Peyer's patch (tissue), 4 donors: ENCODE measurements around the gene ACVR1. TPM values are rescaled to one million over a fixed set of nuclear protein-coding genes. Genes with fewer than 3 reads are reported as not detected.

Source experiments
- DNase-seq, 3 donors: peaks; one replicate each; pipeline ENCODE4 v3.0.0-alpha.2; 2017 to 2019
- H3K27ac ChIP-seq, 4 donors: fragments of 200-600 bp; sonication (generic); one replicate each; pipeline ENCODE4 v1.5.1; 2016 to 2019
- H3K27me3 ChIP-seq, 2 donors: fragments of 200-600 bp; sonication (generic); one replicate each; pipeline ENCODE4 v1.5.1; 2019
- H3K36me3 ChIP-seq, 3 donors: fragments of 200-600 bp; sonication (generic); one replicate each; pipeline ENCODE4 v1.5.1; 2016 to 2019
- H3K4me1 ChIP-seq, 4 donors: fragments of 200-600 bp; sonication (generic); one replicate each; pipeline ENCODE4 v1.5.1; 2016 to 2019
- H3K4me3 ChIP-seq, 4 donors: fragments of 200-600 bp; sonication (generic); 1 replicate in 3 of 4; 2 replicates in 1 of 4; pipeline ENCODE4 v1.5.1; 2016 to 2019; ENCODE audit warnings: mild to moderate bottlenecking in 1 of 4
- H3K9me3 ChIP-seq, 4 donors: fragments of 200-600 bp; sonication (generic); one replicate each; pipeline ENCODE4 v1.5.1; 2016 to 2019; ENCODE audit warnings: mild to moderate bottlenecking in 1 of 4
- POLR2A ChIP-seq, 2 donors: fragments of 450-650 bp; IDR thresholded peaks; one replicate each; pipeline ENCODE4 v1.5.1; 2017; ENCODE audit warnings: antibody characterized with exemption in 2 of 2, mild to moderate bottlenecking in 2 of 2, moderate library complexity in 2 of 2
- total RNA-seq, 4 donors: library from RNA; depleted of rRNA; stranded (reverse); fragments of >200 nt; gene quantifications; one replicate each; pipeline ENCODE4 v1.1.0, GENCODE V29; 2016
- TF ChIP-seq, protein P1 (sequence below), 6 experiments: fragments of 450-650 bp in 4 of 6; fragments of 200-600 bp in 2 of 6; sonication (generic) in 1 of 6; IDR thresholded peaks; one replicate each; pipeline ENCODE4 v1.5.1; 2017 to 2019; ENCODE audit warnings: antibody characterized with exemption in 6 of 6, mild to moderate bottlenecking in 3 of 6, moderate library complexity in 1 of 6

ACVR1 gene
- 10 to 100 TPM; 11.8 to 16.5 (median 14.3) TPM for total RNA-seq

- Histone ChIP-seq H3K4me3 (peak within 1 kb of the TSS; percentile 70 to 98 (median 86)), H3K9me3 (no peaks in the 10 kb centered on the region), H3K27ac (peak within 1 kb of the TSS; percentile 87 to 99 (median 96)), H3K36me3 (no peaks in the 10 kb centered on the region), H3K27me3 (no peaks in the 10 kb centered on the region), H3K4me1 (peaks cover 0 to 28% (median 3%) of the 10 kb centered on the region in 4 donors)
- peak; percentile 89 to 97 (median 95) for DNase-seq
- peak; percentile 55 to 81 for TF ChIP-seq POLR2A (IDR thresholded peaks at IDR 0.05)
- TF ChIP-seq, protein P1, sequence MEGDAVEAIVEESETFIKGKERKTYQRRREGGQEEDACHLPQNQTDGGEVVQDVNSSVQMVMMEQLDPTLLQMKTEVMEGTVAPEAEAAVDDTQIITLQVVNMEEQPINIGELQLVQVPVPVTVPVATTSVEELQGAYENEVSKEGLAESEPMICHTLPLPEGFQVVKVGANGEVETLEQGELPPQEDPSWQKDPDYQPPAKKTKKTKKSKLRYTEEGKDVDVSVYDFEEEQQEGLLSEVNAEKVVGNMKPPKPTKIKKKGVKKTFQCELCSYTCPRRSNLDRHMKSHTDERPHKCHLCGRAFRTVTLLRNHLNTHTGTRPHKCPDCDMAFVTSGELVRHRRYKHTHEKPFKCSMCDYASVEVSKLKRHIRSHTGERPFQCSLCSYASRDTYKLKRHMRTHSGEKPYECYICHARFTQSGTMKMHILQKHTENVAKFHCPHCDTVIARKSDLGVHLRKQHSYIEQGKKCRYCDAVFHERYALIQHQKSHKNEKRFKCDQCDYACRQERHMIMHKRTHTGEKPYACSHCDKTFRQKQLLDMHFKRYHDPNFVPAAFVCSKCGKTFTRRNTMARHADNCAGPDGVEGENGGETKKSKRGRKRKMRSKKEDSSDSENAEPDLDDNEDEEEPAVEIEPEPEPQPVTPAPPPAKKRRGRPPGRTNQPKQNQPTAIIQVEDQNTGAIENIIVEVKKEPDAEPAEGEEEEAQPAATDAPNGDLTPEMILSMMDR (IDR thresholded peaks at IDR 0.05), result peak in 3 of 6 experiments; percentile 56 to 77 (median 64)
These were observed at the start of gene ACVR1 for GRCh38 chr2:157876066-157876785. ACVR1 (minus strand) TSS chr2:157876330; CDS start chr2:157799493, 76,837 bp downstream.

DNA sequence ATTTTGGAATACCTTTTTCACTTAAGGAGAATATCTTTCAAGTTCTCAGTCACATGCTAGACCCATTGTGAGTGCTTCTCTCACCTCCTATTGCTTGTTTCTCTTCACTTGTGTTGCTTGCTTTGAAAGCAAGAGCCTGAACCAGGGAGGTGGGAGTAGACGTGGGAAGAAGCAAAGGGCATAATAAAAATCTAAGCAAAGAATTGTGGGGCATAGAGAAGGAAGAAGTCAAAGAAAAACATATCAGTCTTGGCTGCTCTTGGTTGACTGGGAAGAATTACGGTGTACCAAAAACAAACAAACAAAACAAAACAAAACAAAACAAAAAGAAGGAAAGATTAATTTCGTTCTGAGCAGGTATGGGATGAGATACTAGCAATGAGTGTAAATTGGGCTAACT is 48.9 kb upstream of the ACVR1 start:
- TF ChIP-seq, protein P1 (IDR thresholded peaks at IDR 0.05), result no peak
- no peak for TF ChIP-seq POLR2A (IDR thresholded peaks at IDR 0.05)
- Histone ChIP-seq H3K9me3 (no peaks in the 10 kb centered on the region), H3K36me3 (no peaks in the 10 kb centered on the region), H3K4me1 (no peaks in the 10 kb centered on the region), H3K27ac (no peak overlapping the region), H3K27me3 (no peaks in the 10 kb centered on the region), H3K4me3 (no peak overlapping the region)
- DNase-seq, result no peak

DNA sequence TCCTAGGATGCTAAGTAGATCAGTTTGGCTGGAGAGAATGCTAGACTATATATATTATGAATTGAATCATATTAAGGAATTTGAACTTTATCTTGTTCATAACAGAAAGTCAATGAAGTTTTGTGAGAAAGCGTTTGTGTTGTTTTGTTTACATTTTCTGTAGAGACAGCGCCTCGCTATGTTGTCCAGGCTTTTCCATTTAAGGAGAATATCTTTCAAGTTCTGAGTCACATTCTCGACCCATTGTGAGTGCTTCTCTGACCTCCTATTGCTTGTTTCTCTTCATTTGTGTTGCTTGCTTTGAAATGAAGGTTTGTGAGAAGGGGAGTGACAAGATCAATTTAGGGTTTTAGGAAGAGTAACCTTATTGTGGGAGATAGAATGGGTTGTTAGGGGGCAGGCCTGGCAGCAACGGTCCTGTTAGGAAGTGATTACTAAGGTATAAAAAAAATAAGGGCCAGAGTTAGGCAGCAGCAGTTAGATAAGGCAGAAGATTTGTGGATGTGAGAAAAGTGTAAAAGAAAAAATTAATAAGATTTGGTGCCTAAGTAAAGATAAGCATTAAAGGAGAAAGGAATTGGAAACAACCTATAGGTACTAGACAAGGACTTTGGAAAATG is 47.6 kb upstream of the ACVR1 start:
- no peaks in the 10 kb centered on the region for H3K4me1 ChIP-seq

DNA sequence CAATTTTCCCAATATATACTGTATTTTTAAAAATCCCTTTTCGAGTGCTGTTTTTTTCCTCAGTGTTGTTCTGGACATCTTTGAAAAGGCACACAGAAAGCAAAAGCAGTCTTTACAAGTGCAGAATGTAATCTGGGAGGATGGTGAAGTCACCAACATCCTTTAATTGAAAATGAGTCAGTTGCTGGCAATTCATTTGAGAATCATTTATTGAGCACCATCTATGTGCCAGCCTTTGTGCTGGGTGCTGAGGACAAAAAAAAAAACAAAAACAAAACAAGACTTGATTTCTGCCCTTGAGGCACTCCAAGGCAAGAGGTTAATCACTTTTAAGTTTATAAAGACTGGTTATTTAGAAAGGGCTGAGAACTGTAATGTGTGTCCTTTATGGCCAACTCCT is 46.7 kb upstream of the ACVR1 start:
- Histone ChIP-seq H3K27me3 (no peaks in the 10 kb centered on the region), H3K4me1 (no peaks in the 10 kb centered on the region), H3K9me3 (no peaks in the 10 kb centered on the region), H3K4me3 (no peak overlapping the region), H3K27ac (no peak overlapping the region), H3K36me3 (no peaks in the 10 kb centered on the region)
- no peak for DNase-seq
- no peak for TF ChIP-seq POLR2A (IDR thresholded peaks at IDR 0.05)
- TF ChIP-seq, protein P1 (IDR thresholded peaks at IDR 0.05), result no peak

More for the DNA sequence above, 47.6 kb upstream of the ACVR1 start:
- H3K9me3 ChIP-seq, result no peaks in the 10 kb centered on the region
- no peak for DNase-seq
- no peak overlapping the region for H3K4me3 ChIP-seq
- H3K27me3 ChIP-seq, result no peaks in the 10 kb centered on the region
- no peaks in the 10 kb centered on the region for H3K36me3 ChIP-seq
- no peak overlapping the region for H3K27ac ChIP-seq
- TF ChIP-seq POLR2A (IDR thresholded peaks at IDR 0.05), result no peak
- TF ChIP-seq, protein P1 (IDR thresholded peaks at IDR 0.05), result no peak

DNA sequence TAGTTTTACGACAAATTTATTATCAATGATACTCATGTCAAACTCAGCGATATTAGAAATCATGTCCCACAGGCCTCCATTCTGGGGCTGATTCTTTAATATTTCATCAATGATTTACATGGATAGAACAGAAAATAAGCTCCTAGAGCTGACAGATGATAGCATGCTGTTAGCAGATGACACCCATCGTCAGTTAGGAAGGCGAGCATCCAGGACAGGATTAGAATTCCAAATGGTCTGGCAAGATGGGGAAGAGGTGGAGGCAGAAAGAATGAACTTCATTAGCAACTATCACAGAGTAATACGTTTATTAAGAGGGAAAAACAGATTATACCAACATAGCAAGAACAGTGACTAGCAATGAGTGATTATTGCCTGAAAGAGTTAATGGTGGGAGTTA is 46.2 kb upstream of the ACVR1 start:
- H3K9me3 ChIP-seq, result no peaks in the 10 kb centered on the region
- TF ChIP-seq POLR2A (IDR thresholded peaks at IDR 0.05), result no peak
- TF ChIP-seq, protein P1 (IDR thresholded peaks at IDR 0.05), result no peak
- no peak for DNase-seq

More for the DNA sequence above, 46.2 kb upstream of the ACVR1 start:
- Histone ChIP-seq H3K36me3 (no peaks in the 10 kb centered on the region), H3K27ac (no peak overlapping the region), H3K27me3 (no peaks in the 10 kb centered on the region), H3K4me3 (no peak overlapping the region), H3K4me1 (no peaks in the 10 kb centered on the region)
